K562 (cell line): ENCODE results near the gene HEXIM1. TPM values are rescaled to one million over a fixed set of nuclear protein-coding genes. Genes with fewer than 3 reads are reported as not detected.

Source experiments
- ATF1 ChIP-seq, 2 experiments: fragments of 450-650 bp in 1 of 2; IDR thresholded peaks; 2 replicates each; pipeline ENCODE4 v1.6.1; 2016; ENCODE audit warnings: missing compliant biosample characterization in 1 of 2, missing genetic modification characterization in 1 of 2
- BDP1 ChIP-seq: IDR thresholded peaks from 3 replicates; pipeline ENCODE4 v1.6.1; 2011; ENCODE audit not compliant: insufficient read length, insufficient read depth
- CTCF ChIP-seq, 3 experiments: IDR thresholded peaks in 2 of 3; conservative IDR thresholded peaks in 1 of 3; 2 replicates each; pipeline ENCODE4 v1.5.1; 2011 to 2012; ENCODE audit warnings: low read length in 3 of 3, mild to moderate bottlenecking in 3 of 3, control low read depth in 2 of 3, improper control_type of control experiment in 1 of 3, inconsistent platforms in 1 of 3, low read depth in 1 of 3, mixed read lengths in 1 of 3, moderate library complexity in 1 of 3; ENCODE audit not compliant: insufficient read depth in 2 of 3
- E2F6 ChIP-seq, 2 experiments: IDR thresholded peaks; 2 replicates each; pipeline ENCODE4 v1.6.1; 2011; ENCODE audit warnings: borderline replicate concordance in 1 of 2, control low read depth in 1 of 2, low read depth in 1 of 2, low read length in 1 of 2, mild to moderate bottlenecking in 1 of 2, mixed read lengths in 1 of 2, moderate library complexity in 1 of 2; ENCODE audit not compliant: insufficient read depth in 1 of 2, insufficient read length in 1 of 2, poor library complexity in 1 of 2, severe bottlenecking in 1 of 2; ENCODE audit errors: extremely low read depth in 1 of 2
- FOS ChIP-seq: IDR thresholded peaks from 3 replicates; pipeline ENCODE4 v1.6.1; 2011; ENCODE audit not compliant: insufficient read length; ENCODE audit errors: extremely low read depth
- FOXA1 ChIP-seq: fragments of 450-650 bp; IDR thresholded peaks from 2 replicates; pipeline ENCODE4 v1.6.1; 2016; ENCODE audit warnings: mild to moderate bottlenecking, borderline replicate concordance
- HNRNPL ChIP-seq: fragments of 200-400 bp; formaldehyde crosslinking; IDR thresholded peaks from 2 replicates; pipeline ENCODE4 v1.6.1; 2017; ENCODE audit warnings: low read depth, mild to moderate bottlenecking, low read length
- NCOA1 ChIP-seq: fragments of 450-650 bp; IDR thresholded peaks from 2 replicates; pipeline ENCODE4 v1.6.1; 2016; ENCODE audit warnings: low read depth
- NKRF ChIP-seq: fragments of 450-650 bp; IDR thresholded peaks from 2 replicates; pipeline ENCODE4 v1.6.1; 2016; ENCODE audit warnings: borderline replicate concordance
- OTX1 ChIP-seq: fragments of 450-650 bp; formaldehyde crosslinking; IDR thresholded peaks from 2 replicates; pipeline ENCODE4 v1.4.0; 2022; ENCODE audit warnings: mild to moderate bottlenecking
- PHF21A ChIP-seq: fragments of 450-650 bp; IDR thresholded peaks from 2 replicates; pipeline ENCODE4 v1.6.1; 2017; ENCODE audit warnings: low read depth, borderline replicate concordance
- POLR3A ChIP-seq: IDR thresholded peaks from 2 replicates; pipeline ENCODE4 v1.6.1; 2011; ENCODE audit warnings: borderline replicate concordance, mild to moderate bottlenecking, moderate library complexity; ENCODE audit not compliant: insufficient read length, insufficient read depth; ENCODE audit errors: extremely low read depth
- RAD21 ChIP-seq, 2 experiments: fragments of 250-450 bp in 1 of 2; fragments of 450-650 bp in 1 of 2; sonication (Bioruptor Pico) in 1 of 2; formaldehyde crosslinking in 1 of 2; IDR thresholded peaks in 1 of 2; conservative IDR thresholded peaks in 1 of 2; 2 replicates each; pipeline versions ENCODE4 v1.4.0 to v1.8.0; 2020 to 2022; ENCODE audit warnings: mild to moderate bottlenecking in 2 of 2, moderate library complexity in 1 of 2
- RFX1 ChIP-seq: fragments of 450-650 bp; IDR thresholded peaks from 2 replicates; pipeline ENCODE4 v1.6.1; 2016; ENCODE audit warnings: mild to moderate bottlenecking, moderate library complexity
- RUNX1 ChIP-seq: sonication (generic); IDR thresholded peaks from 2 replicates; pipeline ENCODE4 v1.6.1; 2016; ENCODE audit warnings: antibody characterized with exemption, low read depth
- TAF7 ChIP-seq: fragments of 450-650 bp; IDR thresholded peaks from 2 replicates; pipeline ENCODE4 v1.6.1; 2016; ENCODE audit warnings: missing genetic modification characterization, missing compliant biosample characterization
- ZNF12 ChIP-seq: sonication (generic); formaldehyde crosslinking; IDR thresholded peaks from 2 replicates; pipeline ENCODE4 v1.4.0; 2020; ENCODE audit warnings: mild to moderate bottlenecking, missing genetic modification reagents
- ZNF124 ChIP-seq: sonication (generic); formaldehyde crosslinking; IDR thresholded peaks from 2 replicates; pipeline ENCODE4 v1.8.1; 2022; ENCODE audit warnings: missing genetic modification reagents
- ZNF174 ChIP-seq: fragments of 250-450 bp; sonication (Bioruptor Pico); IDR thresholded peaks from 2 replicates; pipeline ENCODE4 v1.4.0; 2020; ENCODE audit warnings: mild to moderate bottlenecking
- ZNF217 ChIP-seq: sonication (generic); formaldehyde crosslinking; IDR thresholded peaks from 2 replicates; pipeline ENCODE4 v1.8.0; 2022; ENCODE audit warnings: mild to moderate bottlenecking, missing genetic modification reagents
- ZNF324 ChIP-seq: fragments of 250-450 bp; sonication (Bioruptor Pico); IDR thresholded peaks from 2 replicates; pipeline ENCODE4 v1.4.0; 2020; ENCODE audit warnings: mild to moderate bottlenecking
- ZNF436 ChIP-seq: fragments of 250-450, 450-650 bp; sonication (Bioruptor Pico); formaldehyde crosslinking; IDR thresholded peaks from 2 replicates; pipeline ENCODE4 v1.7.0; 2020; ENCODE audit warnings: mild to moderate bottlenecking
- ZNF764 ChIP-seq: fragments of 250-450 bp; sonication (Bioruptor Pico); IDR thresholded peaks from 2 replicates; pipeline ENCODE4 v1.4.0; 2020; ENCODE audit warnings: low read depth, mild to moderate bottlenecking, moderate library complexity
- polyA plus RNA-seq, 8 experiments: library from polyadenylated mRNA; depleted of rRNA in 4 of 8; stranded (reverse) in 5 of 8; unstranded in 3 of 8; fragments of >200 nt; fragmentation: Nextera tagmentation in 2 of 8; fragmentation: Illumina TruSeq in 1 of 8; extraction: Ambion mirVana in 2 of 8; extraction: Trizol in 1 of 8; gene quantifications; 2 replicates each; pipeline versions ENCODE4 v1.2.1 to v1.2.3, GENCODE V29; 2011 to 2014; ENCODE audit warnings: inconsistent platforms in 1 of 8, missing spikeins in 1 of 8
- total RNA-seq, 7 experiments: library from RNA; depleted of rRNA in 6 of 7; stranded (reverse); fragments of >200 nt in 6 of 7; fragmentation: Illumina TruSeq in 2 of 7; extraction: Trizol in 2 of 7; gene quantifications; 2 replicates each; pipeline versions ENCODE4 v1.2.1 to v1.2.3, GENCODE V29; 2011 to 2021; ENCODE audit warnings: low replicate concordance in 1 of 7

Gene HEXIM1
- total and polyA plus RNA-seq, 9 of the 15 experiments (the other 6 are each of a cell fraction or from before 2014, with no cell fraction given) = 1.4 to 28.3 (median 9.1) TPM

- TF ChIP-seq ZNF174 (CRISPR knock-in tag) (no peak), ZNF124 (CRISPR knock-in tag) (no peak), RFX1 (peak; percentile 53; the same call in 1 of the 2 replicates), OTX1 (CRISPR knock-in tag) (peak; percentile 100), FOXA1 (no peak), NKRF (peak; percentile 85), RUNX1 (0 out of 2 replicates have a peak, but pooled peaks have one; percentile 75), FOS (peak; percentile 57), POLR3A (no peak), BDP1 (no peak), TAF7 (tag) (peak; percentile 99), ATF1 (CRISPR knock-in tag; IDR thresholded peaks at IDR 0.05) (no peak), ATF1 (tag; IDR thresholded peaks at IDR 0.05) (peak; percentile 89), CTCF (IDR thresholded peaks at IDR 0.05 in 2 of 3, conservative IDR thresholded peaks at IDR 0.05 in 1 of 3; ENCODE audit: insufficient read depth in 2 of 3, low read depth in 1 of 3, low read length in 3 of 3) (peak in 2 of 3 experiments; percentile 0 to 2; a peak in 1 of 6 replicates), NCOA1 (peak; percentile 87), PHF21A (peak; percentile 59; the same call in 1 of the 2 replicates), E2F6 (IDR thresholded peaks at IDR 0.05; ENCODE audit: borderline replicate concordance in 1 of 2, extremely low read depth in 1 of 2, insufficient read depth in 1 of 2, insufficient read length in 1 of 2, low read depth in 1 of 2, low read length in 1 of 2, poor library complexity in 1 of 2, severe bottlenecking in 1 of 2) (peak in 1 of 2 experiments; percentile 59), ZNF324 (CRISPR knock-in tag) (peak; percentile 27; the same call in 1 of the 2 replicates), ZNF12 (no peak; the same call in 1 of the 2 replicates), ZNF764 (no peak), ZNF217 (no peak), ZNF436 (CRISPR knock-in tag) (peak; percentile 77; the same call in 1 of the 2 replicates), RAD21 (CRISPR knock-in tag; conservative IDR thresholded peaks at IDR 0.05 in 1 of 2, IDR thresholded peaks at IDR 0.05 in 1 of 2) (0 out of 4 replicates have a peak, but pooled peaks of 1 of the 2 experiments have one; percentile 10), HNRNPL (0 out of 2 replicates have a peak, but pooled peaks have one; percentile 44)
These were observed at the start of gene HEXIM1 (continued) for GRCh38 chr17:45148183-45149036.
